ENCODE data around the gene SAP130. TPM values are rescaled to one million over a fixed set of nuclear protein-coding genes. Genes with fewer than 3 reads are reported as not detected.

SAP130 gene
- 10 to 100 TPM in 3 of 4 donors, 1 to 10 TPM in 1; 8.9 to 44.0 (median 11.7) TPM for total RNA-seq

GRCh38 chr2:128027801-128028667 is at the start of gene SAP130:
SAP130 (minus strand) TSS chr2:128028059; CDS start chr2:128026292, 1,767 bp downstream.
- DNase-seq (ENCODE audit: low spot score in 2 of 2): peak; percentile 97 to 100
- intact Hi-C loops (cut with DNase I; ENCODE audit: low total_unique reads): no loop called here
- WGBS, 2 donors: 0% methylated on average over 53 to 87 of the region's 106 CpGs
- peak in 1 of 3 donors; percentile 9 for TF ChIP-seq CTCF (IDR thresholded peaks at IDR 0.05)
- TF ChIP-seq POLR2A (IDR thresholded peaks at IDR 0.05): no peak
- H3K4me3 ChIP-seq (ENCODE audit: low read depth, poor library complexity, severe bottlenecking): peak within 1 kb of the TSS; percentile 78

- 86% methylated on average over 7 of the region's 7 CpGs for WGBS, 2 donors
- TF ChIP-seq POLR2A (IDR thresholded peaks at IDR 0.05) (no peak), CTCF (IDR thresholded peaks at IDR 0.05) (no peak)
- no peak overlapping the region for H3K4me3 ChIP-seq (ENCODE audit: low read depth, poor library complexity, severe bottlenecking)
- intact Hi-C loops (cut with DNase I; ENCODE audit: low total_unique reads): no loop called here
- DNase-seq (ENCODE audit: low spot score in 2 of 2): peak in 1 of 2 donors; percentile 10
Measured at GRCh38 chr2:128076461-128077106, 48.7 kb upstream of the SAP130 start.

- TF ChIP-seq POLR2A (IDR thresholded peaks at IDR 0.05) (no peak), CTCF (IDR thresholded peaks at IDR 0.05) (no peak)
Measured at GRCh38 chr2:128073278-128073677, 45.4 kb upstream of the SAP130 start.

GRCh38 chr2:128069769-128070168 is 41.9 kb upstream of the SAP130 start:
- no peak for TF ChIP-seq CTCF (IDR thresholded peaks at IDR 0.05)
- TF ChIP-seq POLR2A (IDR thresholded peaks at IDR 0.05): no peak
- intact Hi-C loops (cut with DNase I; ENCODE audit: low total_unique reads): no loop called here
- 65% methylated on average over 5 of the region's 5 CpGs for WGBS, 2 donors
- DNase-seq (ENCODE audit: low spot score in 2 of 2): no peak
- H3K4me3 ChIP-seq (ENCODE audit: low read depth, poor library complexity, severe bottlenecking): no peak overlapping the region

More at GRCh38 chr2:128073278-128073677, 45.4 kb upstream of the SAP130 start:
- no peak for DNase-seq (ENCODE audit: low spot score in 2 of 2)
- H3K4me3 ChIP-seq (ENCODE audit: low read depth, poor library complexity, severe bottlenecking): no peak overlapping the region
- WGBS, 2 donors: 83 to 87% methylated on average over 3 of the region's 3 CpGs
- intact Hi-C loops (cut with DNase I; ENCODE audit: low total_unique reads): no loop called here

GRCh38 chr2:128064353-128064752 is 36.5 kb upstream of the SAP130 start:
- TF ChIP-seq POLR2A (IDR thresholded peaks at IDR 0.05) (no peak), CTCF (IDR thresholded peaks at IDR 0.05) (no peak)
- WGBS, 2 donors: 96 to 97% methylated on average over 1 of the region's 1 CpG
- intact Hi-C loops (cut with DNase I; ENCODE audit: low total_unique reads): no loop called here
- no peak overlapping the region for H3K4me3 ChIP-seq (ENCODE audit: low read depth, poor library complexity, severe bottlenecking)
- DNase-seq (ENCODE audit: low spot score in 2 of 2): peak in 1 of 2 donors; percentile 66

Measured in lower leg skin (tissue), 4 donors.